ENCODE data around the gene PPFIA2. TPM values are rescaled to one million over a fixed set of nuclear protein-coding genes. Genes with fewer than 3 reads are reported as not detected.

PPFIA2 gene
- polyA plus RNA-seq, 1 donor from 2014 or later: 65.3 TPM

GRCh38 chr12:81297601-81298000, 461.5 kb downstream of the PPFIA2 start:
- Histone ChIP-seq H3K79me2 (replicated peaks; ENCODE audit: insufficient read depth, low read length) (no peaks in the 10 kb centered on the region), H3K9me3 (ENCODE audit: low read length) (no peaks in the 10 kb centered on the region), H3K27me3 (ENCODE audit: insufficient read depth, low read depth, low read length) (no peaks in the 10 kb centered on the region), H3K9ac (ENCODE audit: low read length) (peak overlapping the region; percentile 13), H3K36me3 (ENCODE audit: insufficient read depth, low read length) (no peaks in the 10 kb centered on the region), H3F3A (ENCODE audit: insufficient read depth, low read length, poor library complexity, severe bottlenecking) (no peaks in the 10 kb centered on the region), H3K27ac (ENCODE audit: low read length) (peak overlapping the region; percentile 59), H3K4me2 (ENCODE audit: low read length) (no peak overlapping the region), H2AFZ (ENCODE audit: low read depth, low read length) (no peak overlapping the region), H3K4me3 (ENCODE audit: low read length) (peak overlapping the region; percentile 30), H4K20me1 (ENCODE audit: insufficient read depth) (no peaks in the 10 kb centered on the region), H3K9me2 (ENCODE audit: insufficient read depth, low read length) (no peaks in the 10 kb centered on the region)
- no peak for TF ChIP-seq SMC3 (conservative IDR thresholded peaks at IDR 0.05; ENCODE audit: poor library complexity)
- TF ChIP-seq EP300 (conservative IDR thresholded peaks at IDR 0.05; ENCODE audit: poor library complexity, severe bottlenecking): no peak
- no peak for TF ChIP-seq TAF1 (IDR thresholded peaks at IDR 0.05; ENCODE audit: low read depth)
- TF ChIP-seq, protein P1, sequence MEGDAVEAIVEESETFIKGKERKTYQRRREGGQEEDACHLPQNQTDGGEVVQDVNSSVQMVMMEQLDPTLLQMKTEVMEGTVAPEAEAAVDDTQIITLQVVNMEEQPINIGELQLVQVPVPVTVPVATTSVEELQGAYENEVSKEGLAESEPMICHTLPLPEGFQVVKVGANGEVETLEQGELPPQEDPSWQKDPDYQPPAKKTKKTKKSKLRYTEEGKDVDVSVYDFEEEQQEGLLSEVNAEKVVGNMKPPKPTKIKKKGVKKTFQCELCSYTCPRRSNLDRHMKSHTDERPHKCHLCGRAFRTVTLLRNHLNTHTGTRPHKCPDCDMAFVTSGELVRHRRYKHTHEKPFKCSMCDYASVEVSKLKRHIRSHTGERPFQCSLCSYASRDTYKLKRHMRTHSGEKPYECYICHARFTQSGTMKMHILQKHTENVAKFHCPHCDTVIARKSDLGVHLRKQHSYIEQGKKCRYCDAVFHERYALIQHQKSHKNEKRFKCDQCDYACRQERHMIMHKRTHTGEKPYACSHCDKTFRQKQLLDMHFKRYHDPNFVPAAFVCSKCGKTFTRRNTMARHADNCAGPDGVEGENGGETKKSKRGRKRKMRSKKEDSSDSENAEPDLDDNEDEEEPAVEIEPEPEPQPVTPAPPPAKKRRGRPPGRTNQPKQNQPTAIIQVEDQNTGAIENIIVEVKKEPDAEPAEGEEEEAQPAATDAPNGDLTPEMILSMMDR (IDR thresholded peaks at IDR 0.05; ENCODE audit: poor library complexity, severe bottlenecking): no peak
- no peak for TF ChIP-seq REST (IDR thresholded peaks at IDR 0.05; ENCODE audit: borderline replicate concordance)
- no peak for TF ChIP-seq MXI1 (conservative IDR thresholded peaks at IDR 0.05; ENCODE audit: poor library complexity, severe bottlenecking)
- TF ChIP-seq RAD21 (conservative IDR thresholded peaks at IDR 0.05): no peak
- no peak for TF ChIP-seq POLR2AphosphoS5 (IDR thresholded peaks at IDR 0.05)
- no peak for TF ChIP-seq EZH2 (IDR thresholded peaks at IDR 0.05; ENCODE audit: borderline replicate concordance, insufficient read depth, low read length, poor library complexity, severe bottlenecking)

GRCh38 chr12:81296556-81297305, 462.4 kb downstream of the PPFIA2 start:
- Histone ChIP-seq H4K20me1 (ENCODE audit: insufficient read depth) (no peaks in the 10 kb centered on the region), H3K4me3 (ENCODE audit: low read length) (no peak overlapping the region), H3K27ac (ENCODE audit: low read length) (peak overlapping the region; percentile 59), H3K27me3 (ENCODE audit: insufficient read depth, low read depth, low read length) (no peaks in the 10 kb centered on the region), H3K9me2 (ENCODE audit: insufficient read depth, low read length) (no peaks in the 10 kb centered on the region), H3K36me3 (ENCODE audit: insufficient read depth, low read length) (no peaks in the 10 kb centered on the region), H3K9me3 (ENCODE audit: low read length) (no peaks in the 10 kb centered on the region), H3K9ac (ENCODE audit: low read length) (no peak overlapping the region), H3K4me2 (ENCODE audit: low read length) (no peak overlapping the region), H3F3A (ENCODE audit: insufficient read depth, low read length, poor library complexity, severe bottlenecking) (no peaks in the 10 kb centered on the region), H2AFZ (ENCODE audit: low read depth, low read length) (no peak overlapping the region), H3K79me2 (replicated peaks; ENCODE audit: insufficient read depth, low read length) (no peaks in the 10 kb centered on the region)
- TF ChIP-seq REST (IDR thresholded peaks at IDR 0.05; ENCODE audit: borderline replicate concordance): no peak

Measured in neural cell (in vitro differentiated cells).